ENCODE results near the gene SLC25A20.

GRCh38 chr3:48891606-48892005 is 7.1 kb downstream of the SLC25A20 start:
- TF ChIP-seq, protein P1, sequence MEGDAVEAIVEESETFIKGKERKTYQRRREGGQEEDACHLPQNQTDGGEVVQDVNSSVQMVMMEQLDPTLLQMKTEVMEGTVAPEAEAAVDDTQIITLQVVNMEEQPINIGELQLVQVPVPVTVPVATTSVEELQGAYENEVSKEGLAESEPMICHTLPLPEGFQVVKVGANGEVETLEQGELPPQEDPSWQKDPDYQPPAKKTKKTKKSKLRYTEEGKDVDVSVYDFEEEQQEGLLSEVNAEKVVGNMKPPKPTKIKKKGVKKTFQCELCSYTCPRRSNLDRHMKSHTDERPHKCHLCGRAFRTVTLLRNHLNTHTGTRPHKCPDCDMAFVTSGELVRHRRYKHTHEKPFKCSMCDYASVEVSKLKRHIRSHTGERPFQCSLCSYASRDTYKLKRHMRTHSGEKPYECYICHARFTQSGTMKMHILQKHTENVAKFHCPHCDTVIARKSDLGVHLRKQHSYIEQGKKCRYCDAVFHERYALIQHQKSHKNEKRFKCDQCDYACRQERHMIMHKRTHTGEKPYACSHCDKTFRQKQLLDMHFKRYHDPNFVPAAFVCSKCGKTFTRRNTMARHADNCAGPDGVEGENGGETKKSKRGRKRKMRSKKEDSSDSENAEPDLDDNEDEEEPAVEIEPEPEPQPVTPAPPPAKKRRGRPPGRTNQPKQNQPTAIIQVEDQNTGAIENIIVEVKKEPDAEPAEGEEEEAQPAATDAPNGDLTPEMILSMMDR (IDR thresholded peaks at IDR 0.05 in 4 of 5, conservative IDR thresholded peaks at IDR 0.05 in 1 of 5) = no peak
- TF ChIP-seq POLR2A (IDR thresholded peaks at IDR 0.05) = no peak

Data from gastrocnemius medialis (tissue), 4 donors.